ENCODE measurements around the gene LY86. TPM values are rescaled to one million over a fixed set of nuclear protein-coding genes. Genes with fewer than 3 reads are reported as not detected.

LY86 gene
- total RNA-seq, 1 donor from 2014 or later: not detected

DNA sequence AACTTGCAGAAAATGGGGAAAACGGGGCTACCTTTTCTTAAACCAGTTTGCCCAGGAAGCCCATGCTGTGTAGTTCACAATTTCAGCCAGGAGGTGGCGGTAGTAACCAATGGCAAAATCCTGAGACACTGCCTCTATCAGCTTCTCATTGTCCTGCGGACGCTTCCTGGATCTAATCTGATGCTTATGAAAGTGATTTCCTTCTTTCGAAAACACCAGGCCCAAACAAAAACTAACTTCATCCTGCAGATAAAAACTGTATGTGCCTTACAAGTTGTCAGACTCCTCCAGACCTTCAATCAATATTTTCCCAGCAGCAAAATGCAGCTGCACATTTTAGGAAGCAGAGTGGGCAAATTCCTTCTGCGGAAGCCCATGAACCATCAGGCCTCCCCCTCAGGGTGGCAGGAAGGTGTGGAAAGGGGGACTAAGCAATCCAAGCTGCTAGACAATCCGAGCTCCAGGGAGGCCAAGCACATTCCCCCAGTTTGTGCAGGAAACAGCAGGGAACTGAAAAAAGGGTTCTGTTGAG is 88.5 kb downstream of the LY86 start:
- H3K27ac Mint-ChIP-seq (ENCODE audit: unreplicated experiment): peak overlapping the region; percentile 19
- H3K9me3 Mint-ChIP-seq: peaks cover 3% of the 10 kb centered on the region
- no peak overlapping the region for H3K4me3 Mint-ChIP-seq
- H3K4me1 Mint-ChIP-seq: peaks cover 23% of the 10 kb centered on the region
- no peaks in the 10 kb centered on the region for H3K36me3 Mint-ChIP-seq (ENCODE audit: low read depth)
- peak; percentile 91 for DNase-seq (ENCODE audit: low read depth, low spot score)
- TF ChIP-seq, protein P1, sequence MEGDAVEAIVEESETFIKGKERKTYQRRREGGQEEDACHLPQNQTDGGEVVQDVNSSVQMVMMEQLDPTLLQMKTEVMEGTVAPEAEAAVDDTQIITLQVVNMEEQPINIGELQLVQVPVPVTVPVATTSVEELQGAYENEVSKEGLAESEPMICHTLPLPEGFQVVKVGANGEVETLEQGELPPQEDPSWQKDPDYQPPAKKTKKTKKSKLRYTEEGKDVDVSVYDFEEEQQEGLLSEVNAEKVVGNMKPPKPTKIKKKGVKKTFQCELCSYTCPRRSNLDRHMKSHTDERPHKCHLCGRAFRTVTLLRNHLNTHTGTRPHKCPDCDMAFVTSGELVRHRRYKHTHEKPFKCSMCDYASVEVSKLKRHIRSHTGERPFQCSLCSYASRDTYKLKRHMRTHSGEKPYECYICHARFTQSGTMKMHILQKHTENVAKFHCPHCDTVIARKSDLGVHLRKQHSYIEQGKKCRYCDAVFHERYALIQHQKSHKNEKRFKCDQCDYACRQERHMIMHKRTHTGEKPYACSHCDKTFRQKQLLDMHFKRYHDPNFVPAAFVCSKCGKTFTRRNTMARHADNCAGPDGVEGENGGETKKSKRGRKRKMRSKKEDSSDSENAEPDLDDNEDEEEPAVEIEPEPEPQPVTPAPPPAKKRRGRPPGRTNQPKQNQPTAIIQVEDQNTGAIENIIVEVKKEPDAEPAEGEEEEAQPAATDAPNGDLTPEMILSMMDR (conservative IDR thresholded peaks at IDR 0.05): peak; percentile 99
- peaks cover 6% of the 10 kb centered on the region for H3K27me3 Mint-ChIP-seq (ENCODE audit: low read depth)

DNA sequence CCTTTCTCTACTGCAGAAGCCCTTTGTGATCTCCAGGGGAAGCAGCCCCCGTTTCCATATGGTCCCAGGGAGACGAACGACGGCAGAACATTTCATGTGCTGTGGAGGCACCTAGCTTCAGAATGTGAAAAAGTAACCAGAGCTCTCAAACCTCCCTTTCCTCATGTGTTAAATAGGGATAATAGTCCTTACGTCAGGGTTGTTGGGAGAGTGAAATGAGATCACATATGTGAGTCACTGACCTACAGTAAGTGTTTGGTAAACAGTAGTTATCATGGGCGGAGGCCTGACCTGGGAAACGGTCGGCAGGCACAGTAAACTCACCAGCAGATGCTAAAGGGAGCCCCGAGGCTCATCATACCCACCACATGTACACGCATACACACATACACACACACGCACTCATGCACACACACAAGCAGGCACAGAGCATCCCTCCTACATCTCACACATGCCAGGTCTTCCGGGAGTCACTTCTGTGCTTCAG is 89.7 kb downstream of the LY86 start:
- Mint-ChIP-seq H3K36me3 (ENCODE audit: low read depth) (no peaks in the 10 kb centered on the region), H3K9me3 (no peaks in the 10 kb centered on the region), H3K4me1 (peaks cover 23% of the 10 kb centered on the region), H3K4me3 (no peak overlapping the region), H3K27me3 (ENCODE audit: low read depth) (peaks cover 6% of the 10 kb centered on the region), H3K27ac (ENCODE audit: unreplicated experiment) (peak overlapping the region; percentile 8)
- TF ChIP-seq, protein P1 (conservative IDR thresholded peaks at IDR 0.05): no peak
- DNase-seq (ENCODE audit: low read depth, low spot score): no peak

DNA sequence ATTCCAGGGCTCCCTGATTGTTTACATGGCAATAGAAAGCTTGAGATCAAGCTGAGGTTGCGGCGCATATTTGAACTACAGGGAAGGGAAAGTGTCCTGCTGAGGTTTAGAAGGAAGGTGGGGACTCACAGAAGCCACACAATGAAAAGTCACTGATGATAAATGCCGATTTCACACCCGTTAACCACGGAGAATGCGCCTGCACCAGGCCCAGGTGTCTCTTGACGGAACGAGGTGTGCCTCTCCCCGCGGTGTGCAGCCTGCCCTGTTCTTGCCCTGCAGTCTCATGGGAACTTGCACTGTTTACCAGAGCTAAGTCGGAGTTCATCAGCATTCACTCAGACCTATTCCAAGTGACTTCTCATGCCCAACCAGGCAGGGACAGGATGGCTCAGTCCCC is 90.3 kb downstream of the LY86 start:
- H3K4me3 Mint-ChIP-seq: no peak overlapping the region
- peaks cover 23% of the 10 kb centered on the region for H3K4me1 Mint-ChIP-seq
- no peaks in the 10 kb centered on the region for H3K36me3 Mint-ChIP-seq (ENCODE audit: low read depth)
- no peaks in the 10 kb centered on the region for H3K9me3 Mint-ChIP-seq
- no peak for DNase-seq (ENCODE audit: low read depth, low spot score)
- H3K27ac Mint-ChIP-seq (ENCODE audit: unreplicated experiment): peak overlapping the region; percentile 40
- H3K27me3 Mint-ChIP-seq (ENCODE audit: low read depth): peaks cover 6% of the 10 kb centered on the region
- TF ChIP-seq, protein P1 (conservative IDR thresholded peaks at IDR 0.05): no peak

DNA sequence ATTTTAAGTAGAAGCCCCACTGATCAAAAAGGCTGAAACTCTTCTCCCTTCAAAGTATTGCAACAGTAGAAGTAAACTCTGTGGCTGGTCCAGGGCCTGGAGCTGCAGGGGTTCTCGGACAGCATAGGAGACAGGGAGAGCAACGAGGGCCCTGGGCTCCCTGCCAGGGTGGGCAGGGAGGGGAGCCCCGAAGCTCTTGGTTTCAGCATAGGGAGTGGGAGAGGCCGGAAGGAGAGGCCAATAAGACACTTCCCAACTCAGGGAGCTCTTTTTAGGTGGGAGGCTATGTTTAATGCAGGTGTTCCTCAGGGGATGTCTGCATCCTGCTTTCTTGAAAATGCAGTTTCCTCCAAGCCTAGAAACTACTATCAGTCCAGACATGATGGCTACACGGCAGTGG is 91.1 kb downstream of the LY86 start:
- Mint-ChIP-seq H3K27ac (ENCODE audit: unreplicated experiment) (no peak overlapping the region), H3K4me3 (no peak overlapping the region)

DNA sequence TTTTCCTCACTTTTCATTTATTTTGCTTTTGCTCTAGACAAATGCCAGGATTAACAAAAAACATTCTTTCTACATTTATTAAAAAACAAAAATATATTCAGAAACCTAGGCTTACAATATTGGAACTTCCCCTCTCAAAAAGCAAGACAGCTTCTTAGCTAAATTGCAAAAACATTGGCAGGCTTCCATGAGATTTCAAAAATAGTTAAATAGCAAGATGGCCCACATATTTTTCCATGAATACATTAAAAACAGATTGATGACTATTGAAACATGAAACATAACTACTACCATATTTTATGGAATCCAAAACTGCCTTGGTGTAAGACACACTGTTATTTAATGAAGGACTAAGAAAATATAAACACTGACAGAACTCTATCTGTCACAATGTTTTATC is 92.0 kb downstream of the LY86 start:
- no peaks in the 10 kb centered on the region for H3K9me3 Mint-ChIP-seq
- TF ChIP-seq, protein P1 (conservative IDR thresholded peaks at IDR 0.05): no peak
- peaks cover 28% of the 10 kb centered on the region for H3K4me1 Mint-ChIP-seq
- no peaks in the 10 kb centered on the region for H3K36me3 Mint-ChIP-seq (ENCODE audit: low read depth)
- no peak for DNase-seq (ENCODE audit: low read depth, low spot score)
- H3K4me3 Mint-ChIP-seq: no peak overlapping the region
- H3K27me3 Mint-ChIP-seq (ENCODE audit: low read depth): peaks cover 10% of the 10 kb centered on the region
- no peak overlapping the region for H3K27ac Mint-ChIP-seq (ENCODE audit: unreplicated experiment)

More for the DNA sequence above, 91.1 kb downstream of the LY86 start:
- H3K27me3 Mint-ChIP-seq (ENCODE audit: low read depth): peaks cover 9% of the 10 kb centered on the region
- H3K4me1 Mint-ChIP-seq: peaks cover 23% of the 10 kb centered on the region
- no peaks in the 10 kb centered on the region for H3K9me3 Mint-ChIP-seq
- no peaks in the 10 kb centered on the region for H3K36me3 Mint-ChIP-seq (ENCODE audit: low read depth)
- TF ChIP-seq, protein P1 (conservative IDR thresholded peaks at IDR 0.05): no peak
- DNase-seq (ENCODE audit: low read depth, low spot score): no peak
